ENCODE data around the gene SHB.

DNA sequence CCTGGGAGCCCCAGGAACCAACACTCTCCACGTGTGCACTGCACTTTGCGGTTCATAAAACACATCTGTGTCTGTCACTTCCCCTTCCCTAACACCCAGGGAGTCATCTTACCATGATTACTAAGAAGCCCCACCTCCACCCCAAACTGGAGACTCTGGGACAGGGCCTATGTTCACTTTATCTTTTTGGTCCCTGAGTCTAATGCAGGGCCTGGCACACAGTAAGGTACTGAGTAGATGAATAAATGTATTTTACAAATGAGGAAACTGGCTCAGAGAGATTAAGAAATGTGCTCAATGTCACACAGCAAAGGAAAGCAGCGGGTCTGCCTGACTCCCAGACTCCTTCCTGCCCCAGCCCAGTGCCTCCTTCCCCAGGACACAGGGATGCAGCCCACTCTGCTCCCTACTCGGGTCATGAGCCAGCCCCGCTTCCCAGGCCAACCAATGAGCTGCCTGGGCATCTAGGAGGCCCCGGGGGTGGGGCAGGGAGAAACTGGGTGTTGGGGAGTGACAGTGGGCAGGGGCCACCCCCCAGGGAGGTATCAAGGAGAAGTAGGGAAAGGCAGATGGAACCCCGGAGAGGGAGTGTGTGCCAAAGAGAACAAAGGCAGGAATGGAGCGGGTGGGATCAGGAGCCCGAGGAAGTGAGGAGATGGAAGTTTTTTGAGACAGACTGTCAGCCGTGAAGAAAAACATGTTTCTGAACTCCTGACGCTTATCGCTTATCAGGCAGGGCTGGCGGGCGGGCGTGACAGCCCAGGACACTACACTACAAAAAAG lies 30.5 kb downstream of the SHB start:
- TF ChIP-seq POLR2A (IDR thresholded peaks at IDR 0.05) (no peak), CTCF (IDR thresholded peaks at IDR 0.05) (no peak)

All from prostate gland (tissue), 2 donors.